T-cell (primary cell): ENCODE measurements around the gene MRGPRF. TPM values are rescaled to one million over a fixed set of nuclear protein-coding genes. Genes with fewer than 3 reads are reported as not detected.

Experiments
- ATAC-seq, 4 experiments: fragments of 200-7000 bp in 3 of 4; fragments of 150-1000 bp in 1 of 4; cut with Tn5 transposase; replicated peaks in 1 of 4; 1 replicate in 3 of 4; 2 replicates in 1 of 4; pipeline ENCODE4 v1.10.0; 2021; ENCODE audit warnings: moderate library complexity in 3 of 4, mild to moderate bottlenecking in 2 of 4, moderate number of reproducible peaks in 1 of 4
- CTCF ChIA-PET, 2 donors: fragments of 300-600 bp; sonication (Branson Sonifier 250); formaldehyde crosslinking; loops; one replicate each; lab custom pipeline; 2022; ENCODE audit warnings: antibody characterized with exemption in 2 of 2; lab: Charles Lee
- POLR2A ChIA-PET, 2 donors: fragments of 300-600 bp; sonication (Branson Sonifier 250); formaldehyde crosslinking; loops; one replicate each; lab custom pipeline; 2022; ENCODE audit warnings: antibody characterized with exemption in 2 of 2; lab: Charles Lee
- DNase-seq, 35 experiments: peaks; one replicate each; pipeline versions ENCODE4 v3.0.0 to v3.0.0-alpha.2; 2013 to 2023
- H3K27ac ChIP-seq: one replicate; pipeline ENCODE4 v1.5.1; 2013; ENCODE audit warnings: low read length
- H3K27me3 ChIP-seq, 2 experiments: replicated peaks in 1 of 2; 1 replicate in 1 of 2; 2 replicates in 1 of 2; pipeline versions ENCODE4 v1.6.1 to v1.7.0; 2013; ENCODE audit warnings: low read length in 1 of 2, mixed read lengths in 1 of 2; ENCODE audit not compliant: control insufficient read depth in 2 of 2, insufficient read depth in 2 of 2; ENCODE audit errors: extremely low read depth in 1 of 2
- H3K36me3 ChIP-seq, 2 donors: 1 replicate in 1 of 2; 2 replicates in 1 of 2; pipeline versions ENCODE4 v1.6.1 to v1.7.0; 2013; ENCODE audit warnings: low read length in 1 of 2; ENCODE audit not compliant: control insufficient read depth in 2 of 2, insufficient read depth in 1 of 2; ENCODE audit errors: extremely low read depth in 1 of 2
- H3K4me1 ChIP-seq, 2 experiments: 1 replicate in 1 of 2; 2 replicates in 1 of 2; pipeline versions ENCODE4 v1.6.1 to v1.7.0; 2013; ENCODE audit warnings: low read length in 2 of 2, mixed read lengths in 1 of 2; ENCODE audit not compliant: insufficient read depth in 2 of 2, control insufficient read depth in 1 of 2; ENCODE audit errors: extremely low read depth in 1 of 2
- H3K4me3 ChIP-seq, 2 donors: 1 replicate in 1 of 2; 2 replicates in 1 of 2; pipeline versions ENCODE4 v1.5.1 to v1.7.0; 2013; ENCODE audit warnings: mild to moderate bottlenecking in 2 of 2, low read length in 1 of 2, moderate library complexity in 1 of 2; ENCODE audit not compliant: control insufficient read depth in 1 of 2; ENCODE audit errors: extremely low read depth in 1 of 2
- H3K9me3 ChIP-seq: 2 replicates; pipeline ENCODE4 v1.7.0; 2013
- H3K27ac Mint-ChIP-seq, 2 donors: one replicate each; pipeline ENCODE4 v1.8.0; 2020 to 2021; ENCODE audit warnings: mild to moderate bottlenecking in 2 of 2, mixed read lengths in 2 of 2
- H3K27me3 Mint-ChIP-seq, 2 donors: one replicate each; pipeline ENCODE4 v1.8.0; 2021 to 2022; ENCODE audit warnings: mixed read lengths in 2 of 2
- H3K36me3 Mint-ChIP-seq: one replicate; pipeline ENCODE4 v1.8.0; 2021; ENCODE audit warnings: mixed read lengths
- H3K4me1 Mint-ChIP-seq, 3 donors: one replicate each; pipeline ENCODE4 v1.8.0; 2020 to 2022; ENCODE audit warnings: mixed read lengths in 3 of 3, mild to moderate bottlenecking in 1 of 3
- H3K4me3 Mint-ChIP-seq, 3 donors: one replicate each; pipeline ENCODE4 v1.8.0; 2020 to 2022; ENCODE audit warnings: mild to moderate bottlenecking in 3 of 3, mixed read lengths in 3 of 3, moderate library complexity in 3 of 3
- H3K9me3 Mint-ChIP-seq, 3 donors: one replicate each; pipeline ENCODE4 v1.8.0; 2020 to 2022; ENCODE audit warnings: mixed read lengths in 3 of 3
- WGBS: methylation state at CpG from one replicate; pipeline ENCODE4 v1.1.5; 2013; ENCODE audit warnings: missing lambda C conversion rate; ENCODE audit not compliant: insufficient coverage; 5-methylcytosine and 5-hydroxymethylcytosine counted together
- total RNA-seq, 35 experiments: library from RNA in 6 of 35; stranded (reverse) in 6 of 35; fragments of 120-200 nt in 1 of 35; gene quantifications; one replicate each; pipeline versions ENCODE4 v1.2.1 to v1.2.4 and lab custom pipeline; 2013 to 2026

The MRGPRF gene
- total RNA-seq, 5 donors from 2014 or later (not counting 1 experiment from before 2014, with no cell fraction given) = not detected

DNA sequence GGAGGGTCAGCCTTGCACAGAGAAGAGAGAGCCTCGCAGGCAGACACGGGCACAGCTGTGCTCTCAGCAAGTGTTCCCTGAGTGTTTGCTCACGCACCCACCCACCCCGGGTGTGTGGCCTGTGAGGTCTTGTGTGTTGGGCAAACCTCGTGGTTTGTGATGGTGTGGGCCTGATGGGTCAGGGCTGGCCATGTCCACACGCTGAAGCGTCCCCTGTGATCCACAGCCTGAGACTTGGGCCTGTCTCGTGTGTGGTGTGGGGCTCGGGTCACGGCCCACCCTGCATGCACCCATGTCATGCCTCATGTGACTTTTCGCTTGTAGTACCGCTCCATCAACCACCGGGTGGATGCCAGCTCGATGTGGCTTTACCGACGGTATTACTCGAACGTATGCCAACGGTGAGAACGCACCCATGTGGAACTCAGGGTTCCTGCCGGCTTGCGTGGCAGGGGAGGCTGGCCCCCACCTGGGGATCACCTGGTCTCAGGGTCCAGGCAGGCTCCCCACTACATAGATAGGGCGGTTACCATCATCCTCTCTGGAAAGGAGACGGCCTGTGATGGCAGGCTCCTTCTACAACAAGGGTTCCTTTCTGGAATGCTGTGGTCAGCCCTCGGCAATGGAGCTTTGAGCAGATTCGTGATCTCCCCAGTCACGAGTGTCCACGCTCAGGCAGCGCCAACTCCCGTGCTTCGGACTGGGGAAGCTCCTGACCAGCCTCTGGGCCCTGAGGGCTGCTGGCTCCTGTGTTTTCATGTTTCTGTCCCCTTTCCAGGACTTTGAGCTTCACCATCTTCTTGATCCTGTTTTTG lies 41.6 kb upstream of the MRGPRF start:
- WGBS = 96% methylated on average over 29 of the region's 31 CpGs
- H3K4me3 Mint-ChIP-seq = no peak overlapping the region
- Histone ChIP-seq H3K27ac (no peak overlapping the region), H3K9me3 (no peaks in the 10 kb centered on the region), H3K36me3 (peaks cover 5 to 10% of the 10 kb centered on the region in 2 donors), H3K4me1 (peaks cover 4 to 50% of the 10 kb centered on the region in 2 experiments), H3K4me3 (no peak overlapping the region), H3K27me3 (no peaks in the 10 kb centered on the region)
- ChIA-PET CTCF (no interaction called here), POLR2A (no interaction called here)
- H3K27me3 Mint-ChIP-seq = no peaks in the 10 kb centered on the region
- H3K27ac Mint-ChIP-seq = no peak overlapping the region
- no peak for ATAC-seq
- H3K9me3 Mint-ChIP-seq = no peaks in the 10 kb centered on the region
- peaks cover 23 to 38% (median 23%) of the 10 kb centered on the region in 3 donors for H3K4me1 Mint-ChIP-seq
- H3K36me3 Mint-ChIP-seq = peaks cover 5% of the 10 kb centered on the region
- no peak for DNase-seq

DNA sequence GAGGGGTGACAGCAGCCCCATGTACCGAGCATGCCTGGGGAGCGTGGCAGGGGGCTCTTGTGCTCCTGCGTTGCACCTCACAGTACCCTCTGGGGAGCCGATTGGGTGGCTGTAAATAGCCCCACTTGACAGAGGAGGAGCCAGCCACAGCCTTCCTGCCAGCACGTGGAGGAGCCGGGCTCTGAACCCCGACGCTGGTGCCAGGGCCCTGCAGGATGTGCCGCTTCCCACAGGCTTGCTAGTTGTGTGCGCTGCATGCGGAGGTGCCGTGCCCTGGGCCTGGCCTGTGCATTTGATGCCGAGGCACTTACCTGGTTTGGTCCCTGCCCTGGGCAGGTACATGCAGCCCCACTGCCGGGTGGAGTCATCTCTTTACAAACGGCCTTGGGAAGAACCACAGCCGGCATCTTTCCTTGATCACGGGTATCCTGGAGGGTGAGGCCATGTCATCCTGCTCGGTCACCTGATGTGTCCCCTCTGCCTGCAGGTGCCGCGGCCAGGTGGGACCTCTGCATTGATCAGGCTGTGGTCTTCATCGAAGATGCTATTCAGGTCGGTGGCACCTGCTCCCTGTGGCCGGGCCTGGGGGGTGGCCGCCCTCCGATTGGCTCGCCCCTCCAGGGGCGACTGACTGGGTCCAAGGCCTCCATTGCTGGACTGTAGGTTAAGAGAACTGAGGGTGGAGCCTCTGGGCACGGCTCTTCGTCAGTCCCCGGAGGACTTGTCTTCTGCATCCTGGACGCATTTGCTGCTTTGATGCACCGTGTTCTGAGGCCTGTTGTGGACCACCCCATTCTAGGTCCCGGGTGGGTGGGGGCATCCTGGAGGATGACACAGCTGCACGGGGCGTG lies 40.7 kb upstream of the MRGPRF start:
- Mint-ChIP-seq H3K36me3 (peaks cover 5% of the 10 kb centered on the region), H3K27me3 (no peaks in the 10 kb centered on the region), H3K27ac (no peak overlapping the region), H3K9me3 (no peaks in the 10 kb centered on the region), H3K4me3 (no peak overlapping the region), H3K4me1 (peaks cover 23 to 40% (median 24%) of the 10 kb centered on the region in 3 donors)
- ChIA-PET POLR2A (no interaction called here), CTCF (no interaction called here)
- 83% methylated on average over 34 of the region's 35 CpGs for WGBS
- H3K4me3 ChIP-seq = no peak overlapping the region
- H3K9me3 ChIP-seq = no peaks in the 10 kb centered on the region
- DNase-seq = no peak
- ATAC-seq = no peak
- H3K27me3 ChIP-seq = no peaks in the 10 kb centered on the region
- peaks cover 9 to 55% of the 10 kb centered on the region in 2 experiments for H3K4me1 ChIP-seq
- H3K27ac ChIP-seq = no peak overlapping the region
- peaks cover 5 to 7% of the 10 kb centered on the region in 2 donors for H3K36me3 ChIP-seq

DNA sequence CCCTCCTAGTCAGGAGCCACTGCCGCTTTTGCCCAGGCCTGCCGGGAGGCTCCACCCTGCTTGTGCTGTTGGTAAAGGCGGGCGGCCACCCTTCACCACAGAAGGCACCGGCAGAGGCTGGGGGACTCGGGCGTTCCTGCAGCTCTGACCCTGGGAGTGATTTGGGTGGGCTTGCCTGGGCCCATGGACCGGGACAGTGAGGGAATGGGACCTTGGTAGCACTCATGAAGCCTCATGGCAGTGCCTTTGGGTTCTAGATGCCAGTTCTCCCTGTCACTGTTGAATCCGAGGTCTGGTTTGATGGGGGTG lies 40.1 kb upstream of the MRGPRF start:
- CTCF ChIA-PET = no interaction called here
- Mint-ChIP-seq H3K4me1 (peaks cover 23 to 43% (median 27%) of the 10 kb centered on the region in 3 donors), H3K9me3 (no peaks in the 10 kb centered on the region), H3K27me3 (no peaks in the 10 kb centered on the region), H3K4me3 (no peak overlapping the region), H3K36me3 (peaks cover 5% of the 10 kb centered on the region), H3K27ac (no peak overlapping the region)
- peaks cover 10 to 59% of the 10 kb centered on the region in 2 experiments for H3K4me1 ChIP-seq
- H3K9me3 ChIP-seq = no peaks in the 10 kb centered on the region
- DNase-seq = no peak
- 91% methylated on average over 9 of the region's 9 CpGs for WGBS
- peaks cover 5 to 6% of the 10 kb centered on the region in 2 donors for H3K36me3 ChIP-seq
- POLR2A ChIA-PET = no interaction called here
- H3K27ac ChIP-seq = no peak overlapping the region
- no peak overlapping the region for H3K4me3 ChIP-seq
- ATAC-seq = no peak
- no peaks in the 10 kb centered on the region for H3K27me3 ChIP-seq

DNA sequence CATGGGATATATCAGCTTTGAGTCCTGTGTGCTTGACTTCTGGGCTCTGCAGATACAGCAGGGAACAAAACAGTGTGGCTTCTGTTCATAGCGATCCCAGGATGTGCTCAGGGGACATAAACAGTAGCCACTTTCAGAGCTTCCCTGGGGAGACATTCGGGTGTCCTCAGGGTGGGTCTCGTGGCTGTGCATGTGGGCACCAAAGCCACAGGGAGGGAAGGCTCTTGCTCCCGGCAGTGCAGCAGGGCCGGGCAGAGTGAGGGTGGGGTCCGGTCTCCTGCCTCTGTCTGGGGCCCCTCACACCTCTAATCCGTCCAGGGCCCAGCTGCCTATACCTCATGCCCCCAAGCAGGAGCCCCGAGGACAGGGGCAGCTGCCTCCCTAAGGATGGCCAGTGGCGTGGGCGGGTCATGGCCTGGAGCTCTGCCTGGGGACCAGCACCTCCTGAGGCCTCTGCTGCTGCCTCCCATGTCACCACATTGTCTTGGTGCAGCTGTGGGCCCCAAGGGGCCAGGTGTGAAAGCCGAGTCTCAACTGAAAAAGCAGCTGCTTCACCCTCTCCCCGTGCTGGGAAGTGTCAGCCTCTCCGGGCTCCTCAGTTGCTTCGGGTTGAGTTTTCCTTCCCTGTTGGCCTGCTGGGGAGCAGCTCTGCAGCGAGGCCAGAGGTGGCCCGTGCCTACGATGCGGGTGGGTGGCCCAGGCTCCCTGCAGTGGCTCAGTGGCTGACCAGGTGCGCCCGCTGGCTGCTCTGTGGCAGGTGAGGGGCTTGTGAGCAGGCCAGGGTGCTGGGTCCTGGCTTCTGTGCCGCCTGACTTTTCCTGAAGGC lies 39.5 kb upstream of the MRGPRF start:
- no peaks in the 10 kb centered on the region for H3K27me3 Mint-ChIP-seq
- peaks cover 5% of the 10 kb centered on the region for H3K36me3 Mint-ChIP-seq
- peaks cover 23 to 48% (median 28%) of the 10 kb centered on the region in 3 donors for H3K4me1 Mint-ChIP-seq

DNA sequence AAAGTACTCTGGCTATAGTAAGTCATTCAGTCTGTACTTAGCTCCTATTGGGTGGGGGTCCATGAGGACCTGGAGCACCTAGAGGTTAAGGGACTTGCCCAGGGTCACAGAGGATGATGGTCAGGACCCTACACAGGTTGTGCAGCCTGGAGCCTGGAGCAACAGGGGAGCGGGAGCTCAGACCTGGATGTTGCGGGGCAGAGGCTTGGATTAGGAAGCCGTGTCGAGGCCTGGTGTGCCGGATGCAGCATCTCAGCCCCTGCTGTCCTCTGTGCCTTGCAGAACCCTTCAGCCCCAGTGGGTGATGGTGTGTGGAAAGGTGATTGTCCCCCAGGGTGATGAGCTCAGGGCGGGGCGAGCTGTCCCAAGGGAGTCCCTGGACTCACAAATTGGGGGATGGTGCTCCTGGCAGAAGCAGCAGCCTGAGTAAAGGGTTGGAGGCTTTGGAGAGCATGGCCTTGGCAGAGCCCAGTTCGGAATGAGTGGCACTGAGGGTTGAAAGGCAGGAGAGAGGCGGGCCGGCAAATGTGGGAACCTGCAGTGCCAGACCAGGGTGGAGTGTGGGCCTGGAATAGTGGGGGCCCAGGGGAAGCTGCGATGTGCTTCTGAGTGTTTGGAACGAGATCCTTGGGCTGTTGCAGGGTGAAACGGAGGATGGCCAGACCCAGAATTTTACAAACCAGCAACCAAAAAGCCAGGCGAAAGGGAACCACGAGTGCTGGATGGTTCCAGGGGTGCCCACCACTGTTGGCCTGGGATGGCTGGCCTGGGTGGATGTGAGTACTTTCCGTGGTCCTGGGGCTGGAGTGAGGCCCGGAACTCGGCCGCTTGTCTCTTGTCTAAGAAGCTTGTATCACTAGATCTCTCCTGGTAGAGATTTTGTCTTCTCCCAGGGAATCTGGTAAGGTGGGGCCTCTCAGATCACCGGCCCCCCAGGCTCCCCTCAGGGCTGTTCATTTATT lies 38.6 kb upstream of the MRGPRF start:
- H3K36me3 Mint-ChIP-seq = peaks cover 5% of the 10 kb centered on the region
- H3K27ac Mint-ChIP-seq = peak overlapping the region in 1 of 2 donors; percentile 73
- ChIA-PET POLR2A (no interaction called here), CTCF (no interaction called here)
- no peak for ATAC-seq
- Histone ChIP-seq H3K27ac (no peak overlapping the region), H3K4me1 (peaks cover 10 to 62% of the 10 kb centered on the region in 2 experiments), H3K36me3 (peaks cover 2 to 5% of the 10 kb centered on the region in 2 donors), H3K9me3 (no peaks in the 10 kb centered on the region), H3K4me3 (no peak overlapping the region), H3K27me3 (no peaks in the 10 kb centered on the region)
- H3K4me3 Mint-ChIP-seq = peak overlapping the region in 2 of 3 donors; percentile 3 to 76
- DNase-seq = no peak
- 96% methylated on average over 19 of the region's 20 CpGs for WGBS
- H3K4me1 Mint-ChIP-seq = peaks cover 23 to 48% (median 28%) of the 10 kb centered on the region in 3 donors
- no peaks in the 10 kb centered on the region for H3K9me3 Mint-ChIP-seq
- no peaks in the 10 kb centered on the region for H3K27me3 Mint-ChIP-seq

More for the DNA sequence above, 39.5 kb upstream of the MRGPRF start:
- POLR2A ChIA-PET = no interaction called here
- no peak for DNase-seq
- no peak for ATAC-seq
- no peaks in the 10 kb centered on the region for H3K9me3 ChIP-seq
- H3K27ac ChIP-seq = no peak overlapping the region
- peaks cover 2 to 5% of the 10 kb centered on the region in 2 donors for H3K36me3 ChIP-seq
- Mint-ChIP-seq H3K4me3 (no peak overlapping the region), H3K9me3 (no peaks in the 10 kb centered on the region), H3K27ac (peak overlapping the region in 1 of 2 donors; percentile 57)
- CTCF ChIA-PET = no interaction called here
- H3K4me1 ChIP-seq = peaks cover 10 to 62% of the 10 kb centered on the region in 2 experiments
- no peak overlapping the region for H3K4me3 ChIP-seq
- 68% methylated on average over 20 of the region's 21 CpGs for WGBS
- no peaks in the 10 kb centered on the region for H3K27me3 ChIP-seq
